Esophagus muscularis mucosa (tissue), 4 donors: ENCODE results near the gene THSD4. TPM values are rescaled to one million over a fixed set of nuclear protein-coding genes. Genes with fewer than 3 reads are reported as not detected.

ENCODE experiments used
- DNase-seq: peaks from one replicate; pipeline ENCODE4 v3.0.0-alpha.2; 2017; ENCODE audit errors: extremely low spot score
- H3K27ac ChIP-seq, 4 donors: fragments of 200-600 bp; sonication (generic); replicated peaks in 1 of 4; 1 replicate in 3 of 4; 2 replicates in 1 of 4; pipeline ENCODE4 v1.5.1; 2016 to 2019; ENCODE audit warnings: mild to moderate bottlenecking in 1 of 4
- H3K27me3 ChIP-seq, 4 donors: fragments of 200-600 bp; sonication (generic); one replicate each; pipeline versions ENCODE4 v1.5.1 to v1.6.0; 2016 to 2019
- H3K36me3 ChIP-seq, 4 donors: fragments of 200-600 bp; sonication (generic); one replicate each; pipeline ENCODE4 v1.5.1; 2016 to 2019
- H3K4me1 ChIP-seq, 4 donors: fragments of 200-600 bp; sonication (generic); one replicate each; pipeline ENCODE4 v1.5.1; 2016 to 2019
- H3K4me3 ChIP-seq, 4 donors: fragments of 200-600 bp; sonication (generic); 1 replicate in 2 of 4; 2 replicates in 2 of 4; pipeline ENCODE4 v1.5.1; 2016 to 2019; ENCODE audit warnings: mild to moderate bottlenecking in 4 of 4, moderate library complexity in 1 of 4
- H3K9me3 ChIP-seq, 4 donors: fragments of 200-600 bp; sonication (generic); 1 replicate in 3 of 4; 2 replicates in 1 of 4; pipeline ENCODE4 v1.5.1; 2016 to 2019
- EP300 ChIP-seq: sonication (generic); formaldehyde crosslinking; IDR thresholded peaks from one replicate; pipeline ENCODE4 v1.6.1; 2017; ENCODE audit warnings: antibody characterized with exemption
- POLR2A ChIP-seq: fragments of 450-650 bp; IDR thresholded peaks from one replicate; pipeline ENCODE4 v1.6.1; 2017; ENCODE audit warnings: antibody characterized with exemption, moderate library complexity, mild to moderate bottlenecking, low read depth
- POLR2AphosphoS5 ChIP-seq, 2 donors: sonication (generic); formaldehyde crosslinking; IDR thresholded peaks; one replicate each; pipeline ENCODE4 v1.6.1; 2017; ENCODE audit warnings: antibody characterized with exemption in 2 of 2
- WGBS: methylation state at CpG from one replicate; pipeline ENCODE4 v1.1.5; 2018; 5-methylcytosine and 5-hydroxymethylcytosine counted together
- intact Hi-C: fragments of 100-400 bp; cut with DNase I; formaldehyde crosslinking; loops from one replicate; pipeline ENCODE4 v1.15.1; 2023
- total RNA-seq, 4 donors: library from RNA; depleted of rRNA; stranded (reverse); fragments of >200 nt; gene quantifications; one replicate each; pipeline versions ENCODE4 v1.1.0 to v1.2.1, GENCODE V29; 2016
- TF ChIP-seq, protein P1 (sequence below), 3 experiments: fragments of 200-600 bp in 2 of 3; fragments of 450-650 bp in 1 of 3; sonication (generic) in 2 of 3; IDR thresholded peaks; one replicate each; pipeline ENCODE4 v1.5.1; 2017 to 2019; ENCODE audit warnings: antibody characterized with exemption in 3 of 3, mild to moderate bottlenecking in 2 of 3, moderate library complexity in 1 of 3

The THSD4 gene
- total RNA-seq, 4 donors from 2014 or later: 3.2 to 6.6 (median 5.6) TPM

DNA sequence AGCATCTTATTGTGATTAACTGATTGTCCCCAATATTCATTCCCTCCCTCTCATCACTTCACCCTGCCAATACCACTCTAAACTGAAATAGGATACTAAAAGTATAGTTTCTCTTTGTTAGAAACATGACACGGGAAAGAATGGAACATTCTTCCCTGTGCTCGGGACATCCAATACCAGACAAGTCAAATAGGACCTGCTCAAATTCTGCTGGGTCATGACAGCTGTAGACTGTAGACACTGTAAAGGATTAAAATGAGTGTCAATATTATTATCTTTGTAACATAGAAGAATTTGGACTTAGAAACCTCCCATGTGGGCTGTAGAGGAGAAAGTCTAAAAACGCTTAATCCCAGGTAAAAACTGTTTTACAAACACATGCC is 380.1 kb downstream of the THSD4 start:
- H3K27ac ChIP-seq: no peak overlapping the region
- 63% methylated on average over 3 of the region's 3 CpGs for WGBS
- no peak for TF ChIP-seq POLR2AphosphoS5 (IDR thresholded peaks at IDR 0.05)
- TF ChIP-seq, protein P1, sequence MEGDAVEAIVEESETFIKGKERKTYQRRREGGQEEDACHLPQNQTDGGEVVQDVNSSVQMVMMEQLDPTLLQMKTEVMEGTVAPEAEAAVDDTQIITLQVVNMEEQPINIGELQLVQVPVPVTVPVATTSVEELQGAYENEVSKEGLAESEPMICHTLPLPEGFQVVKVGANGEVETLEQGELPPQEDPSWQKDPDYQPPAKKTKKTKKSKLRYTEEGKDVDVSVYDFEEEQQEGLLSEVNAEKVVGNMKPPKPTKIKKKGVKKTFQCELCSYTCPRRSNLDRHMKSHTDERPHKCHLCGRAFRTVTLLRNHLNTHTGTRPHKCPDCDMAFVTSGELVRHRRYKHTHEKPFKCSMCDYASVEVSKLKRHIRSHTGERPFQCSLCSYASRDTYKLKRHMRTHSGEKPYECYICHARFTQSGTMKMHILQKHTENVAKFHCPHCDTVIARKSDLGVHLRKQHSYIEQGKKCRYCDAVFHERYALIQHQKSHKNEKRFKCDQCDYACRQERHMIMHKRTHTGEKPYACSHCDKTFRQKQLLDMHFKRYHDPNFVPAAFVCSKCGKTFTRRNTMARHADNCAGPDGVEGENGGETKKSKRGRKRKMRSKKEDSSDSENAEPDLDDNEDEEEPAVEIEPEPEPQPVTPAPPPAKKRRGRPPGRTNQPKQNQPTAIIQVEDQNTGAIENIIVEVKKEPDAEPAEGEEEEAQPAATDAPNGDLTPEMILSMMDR (IDR thresholded peaks at IDR 0.05): no peak
- no peak for TF ChIP-seq EP300
- no peak for TF ChIP-seq POLR2A

DNA sequence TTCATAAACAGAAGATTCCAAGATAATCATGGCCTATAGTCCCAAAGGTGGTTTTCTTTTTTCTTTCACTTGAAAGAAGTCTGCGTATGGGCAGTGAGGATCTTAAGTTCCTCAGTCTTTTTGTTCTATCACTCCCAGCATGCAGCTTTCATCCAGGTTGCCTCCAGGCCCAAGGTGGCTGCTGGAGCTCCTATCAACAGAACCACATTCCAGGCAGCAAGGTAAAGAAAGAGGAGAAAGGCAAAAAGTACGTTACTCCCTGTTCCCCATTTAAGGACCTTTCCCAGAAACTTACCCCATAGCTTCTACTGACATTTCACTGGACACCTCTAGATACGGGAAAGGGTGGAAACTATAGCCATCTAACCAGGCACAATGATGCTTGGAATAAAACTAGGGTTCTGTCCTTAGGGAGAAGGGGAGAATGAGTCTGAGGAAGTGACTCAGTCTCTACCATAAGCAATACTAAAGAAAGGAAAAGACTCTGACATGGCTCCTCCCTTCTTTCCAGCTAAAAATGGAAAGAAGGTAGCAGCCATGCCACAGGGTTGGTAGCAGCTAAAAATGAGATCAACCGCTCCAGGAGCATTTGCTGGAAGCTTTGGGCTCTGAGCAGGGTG is 381.2 kb downstream of the THSD4 start:
- no peak overlapping the region for H3K4me3 ChIP-seq
- H3K36me3 ChIP-seq: no peaks in the 10 kb centered on the region
- H3K27me3 ChIP-seq: no peaks in the 10 kb centered on the region
- peaks cover 0 to 4% (median 0%) of the 10 kb centered on the region in 4 donors for H3K9me3 ChIP-seq
- WGBS: 66% methylated on average over 4 of the region's 4 CpGs
- no peak overlapping the region for H3K27ac ChIP-seq
- intact Hi-C loops: no loop called here
- peaks cover 0 to 5% (median 4%) of the 10 kb centered on the region in 4 donors for H3K4me1 ChIP-seq
- no peak for DNase-seq
- TF ChIP-seq POLR2AphosphoS5 (IDR thresholded peaks at IDR 0.05): no peak
- TF ChIP-seq POLR2A: no peak
- TF ChIP-seq, protein P1 (IDR thresholded peaks at IDR 0.05): no peak
- TF ChIP-seq EP300: no peak

More for the DNA sequence above, 380.1 kb downstream of the THSD4 start:
- Histone ChIP-seq H3K4me3 (no peak overlapping the region), H3K4me1 (peaks cover 0 to 5% (median 0%) of the 10 kb centered on the region in 4 donors), H3K9me3 (no peaks in the 10 kb centered on the region), H3K36me3 (no peaks in the 10 kb centered on the region), H3K27me3 (no peaks in the 10 kb centered on the region)
- DNase-seq: no peak
- intact Hi-C loops: no loop called here

DNA sequence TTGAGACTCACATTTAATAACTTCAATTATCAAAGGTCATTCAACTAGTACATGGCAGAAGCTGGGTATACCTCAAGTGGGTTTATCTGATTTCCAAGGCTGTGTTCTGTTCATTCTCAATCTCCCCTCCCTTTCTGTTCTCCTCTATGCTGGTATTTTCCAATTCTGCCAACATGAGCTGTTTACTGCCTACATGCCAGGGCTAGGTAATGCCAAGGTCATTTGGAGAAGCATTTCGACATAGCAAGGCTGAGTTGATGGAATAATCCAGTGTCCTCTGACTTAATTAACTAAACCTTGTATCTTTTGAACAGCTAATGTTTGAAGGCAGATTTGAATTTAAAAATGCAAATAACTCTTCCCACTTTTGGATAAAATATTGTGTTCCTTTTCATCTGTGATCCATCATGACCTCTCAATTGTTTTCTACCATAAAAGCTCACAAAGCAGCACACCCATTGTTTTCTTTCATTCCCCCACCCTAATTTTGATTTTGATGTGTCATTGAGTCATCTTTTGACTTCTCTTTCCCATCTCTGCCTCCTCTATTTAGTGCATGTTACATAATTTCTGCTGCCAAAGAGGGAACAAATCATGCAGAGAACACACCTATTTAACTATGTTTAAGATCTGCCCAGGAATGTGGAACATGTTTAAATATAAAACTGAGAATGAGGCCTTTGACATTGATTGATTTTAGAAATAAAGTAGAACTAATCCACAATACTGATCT is 386.2 kb downstream of the THSD4 start:
- peaks cover 0 to 13% (median 9%) of the 10 kb centered on the region in 4 donors for H3K4me1 ChIP-seq
- no peak for TF ChIP-seq EP300
- no peak for TF ChIP-seq POLR2AphosphoS5 (IDR thresholded peaks at IDR 0.05)

DNA sequence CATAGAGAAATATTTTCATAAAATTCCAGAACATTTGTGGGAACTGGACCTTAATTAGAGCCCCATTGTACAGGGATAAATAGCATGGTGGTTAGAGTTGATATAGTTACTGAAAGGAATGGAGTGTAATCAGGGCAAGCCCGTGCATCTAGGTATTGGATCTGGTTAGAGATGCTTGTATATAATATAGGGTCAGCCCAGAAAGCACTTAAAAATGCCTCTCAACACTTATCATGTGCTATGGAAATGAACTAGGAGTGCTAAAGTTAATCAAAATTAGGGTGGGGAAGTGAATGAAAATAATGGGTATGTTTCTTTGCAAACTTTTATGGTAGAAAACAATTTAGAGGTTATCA is 386.8 kb downstream of the THSD4 start:
- intact Hi-C loops: no loop called here
- TF ChIP-seq POLR2A (no peak), EP300 (no peak), POLR2AphosphoS5 (IDR thresholded peaks at IDR 0.05) (no peak)
- TF ChIP-seq, protein P1 (IDR thresholded peaks at IDR 0.05): no peak
- Histone ChIP-seq H3K27me3 (no peaks in the 10 kb centered on the region), H3K4me3 (no peak overlapping the region), H3K27ac (no peak overlapping the region), H3K36me3 (no peaks in the 10 kb centered on the region), H3K4me1 (peaks cover 0 to 13% (median 9%) of the 10 kb centered on the region in 4 donors), H3K9me3 (peaks cover 0 to 4% (median 0%) of the 10 kb centered on the region in 4 donors)
- no peak for DNase-seq
- WGBS: 83% methylated on average over 1 of the region's 1 CpG

More for the DNA sequence above, 386.2 kb downstream of the THSD4 start:
- Histone ChIP-seq H3K36me3 (no peaks in the 10 kb centered on the region), H3K4me3 (no peak overlapping the region), H3K9me3 (peaks cover 0 to 4% (median 0%) of the 10 kb centered on the region in 4 donors), H3K27ac (no peak overlapping the region), H3K27me3 (no peaks in the 10 kb centered on the region)
- intact Hi-C loops: no loop called here
- DNase-seq: no peak
- WGBS: 79% methylated on average over 1 of the region's 1 CpG

DNA sequence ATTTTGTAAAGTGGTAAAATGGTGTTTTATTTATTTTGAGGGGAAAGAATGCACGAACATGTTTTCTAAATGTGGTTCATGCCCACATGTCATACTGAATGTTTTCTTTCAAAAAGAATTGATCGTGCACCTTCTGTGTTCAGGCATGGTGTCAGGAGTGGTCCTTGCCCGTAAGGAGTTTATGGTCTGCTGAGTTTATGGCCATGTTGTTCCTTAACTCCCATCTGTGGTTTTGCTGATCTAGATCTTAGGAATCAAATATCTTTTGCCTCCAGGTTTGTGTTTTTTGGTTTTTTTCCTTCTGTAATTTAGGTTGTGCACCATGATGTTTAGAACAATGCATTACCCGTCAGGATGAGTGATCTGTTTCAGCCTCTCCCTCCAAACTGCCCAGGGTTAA is 390.7 kb downstream of the THSD4 start:
- Histone ChIP-seq H3K36me3 (no peaks in the 10 kb centered on the region), H3K27me3 (no peaks in the 10 kb centered on the region), H3K4me1 (peaks cover 0 to 13% (median 9%) of the 10 kb centered on the region in 4 donors), H3K4me3 (no peak overlapping the region), H3K27ac (no peak overlapping the region), H3K9me3 (no peaks in the 10 kb centered on the region)
- TF ChIP-seq POLR2A (no peak), POLR2AphosphoS5 (IDR thresholded peaks at IDR 0.05) (no peak), EP300 (no peak)
- TF ChIP-seq, protein P1 (IDR thresholded peaks at IDR 0.05): no peak
- intact Hi-C loops: no loop called here
- 69% methylated on average over 4 of the region's 4 CpGs for WGBS
- no peak for DNase-seq
